OCI-M1 (cell line): ENCODE measurements around the gene HSBP1.

ENCODE experiments used
- DNase-seq: peaks from one replicate; lab custom pipeline; 2025; lab: John Stamatoyannopoulos, UW

HSBP1 gene

GRCh38 chr16:83803811-83804210 is 4.0 kb upstream of the HSBP1 start:
- DNase-seq = no peak

GRCh38 chr16:83804366-83804765 is 3.4 kb upstream of the HSBP1 start:
- no peak for DNase-seq

- DNase-seq = peak; percentile 38
These were observed 1.7 kb upstream of the HSBP1 start for GRCh38 chr16:83806036-83806435.

GRCh38 chr16:83806731-83807130 is 1.0 kb upstream of the HSBP1 start:
- no peak for DNase-seq

- DNase-seq = no peak
These were observed 460 bp upstream of the HSBP1 start for GRCh38 chr16:83807327-83807709.

GRCh38 chr16:83808573-83809014 is 816 bp downstream of the HSBP1 start:
- no peak for DNase-seq

GRCh38 chr16:83809092-83809491 is 1.3 kb downstream of the HSBP1 start:
- no peak for DNase-seq

GRCh38 chr16:83810901-83811300 is 3.1 kb downstream of the HSBP1 start:
- DNase-seq = no peak

GRCh38 chr16:83813823-83814658 is 6.3 kb downstream of the HSBP1 start:
- DNase-seq = no peak

- DNase-seq = no peak
These were observed 6.8 kb downstream of the HSBP1 start for GRCh38 chr16:83814659-83814985.

GRCh38 chr16:83817022-83817421 is 9.2 kb downstream of the HSBP1 start:
- DNase-seq = no peak

GRCh38 chr16:83818276-83818675 is 10.5 kb downstream of the HSBP1 start:
- DNase-seq = no peak

- no peak for DNase-seq
These were observed 11.6 kb downstream of the HSBP1 start for GRCh38 chr16:83819361-83819760.

- peak; percentile 84 for DNase-seq
These were observed 18.6 kb downstream of the HSBP1 start for GRCh38 chr16:83826146-83826913.

GRCh38 chr16:83830091-83830768 is 22.5 kb downstream of the HSBP1 start:
- no peak for DNase-seq

GRCh38 chr16:83830769-83831455 is 23.1 kb downstream of the HSBP1 start:
- no peak for DNase-seq

GRCh38 chr16:83831456-83831987 is 23.7 kb downstream of the HSBP1 start:
- DNase-seq = no peak

- no peak for DNase-seq
These were observed 26.1 kb downstream of the HSBP1 start for GRCh38 chr16:83833921-83834320.

GRCh38 chr16:83835586-83836566 is 28.1 kb downstream of the HSBP1 start:
- peak; percentile 68 for DNase-seq

- no peak for DNase-seq
These were observed 29.8 kb downstream of the HSBP1 start for GRCh38 chr16:83837566-83837965.

GRCh38 chr16:83838151-83838550 is 30.4 kb downstream of the HSBP1 start:
- DNase-seq = no peak
